KOPT-K1 (cell line): ENCODE data around the gene SESN1.
A peak's percentile ranks its signal among the peaks of the same experiment; 100 is the strongest.
"Not testable (repeated sequence)": the region's sequence is repeated elsewhere in the genome, so short reads cannot be mapped to it uniquely, and the experiment has no call there.

Experiments
- H3K27ac ChIP-seq: fragments of 200-600 bp; sonication (generic); 2 replicates; pipeline ENCODE4 v1.5.1; 2016; ENCODE audit warnings: antibody characterized with exemption, mild to moderate bottlenecking, low read depth, low read length; ENCODE audit not compliant: poor library complexity, severe bottlenecking
- H3K36me3 ChIP-seq: fragments of 200-600 bp; sonication (generic); 2 replicates; pipeline ENCODE4 v1.5.1; 2017; ENCODE audit warnings: antibody characterized with exemption, mild to moderate bottlenecking, low read length, moderate library complexity; ENCODE audit not compliant: insufficient read depth
- H3K9me3 ChIP-seq: fragments of 200-600 bp; sonication (generic); 2 replicates; pipeline ENCODE4 v1.5.1; 2017; ENCODE audit warnings: antibody characterized with exemption, low read length, mild to moderate bottlenecking; ENCODE audit not compliant: insufficient read depth, poor library complexity, severe bottlenecking

Gene SESN1

DNA sequence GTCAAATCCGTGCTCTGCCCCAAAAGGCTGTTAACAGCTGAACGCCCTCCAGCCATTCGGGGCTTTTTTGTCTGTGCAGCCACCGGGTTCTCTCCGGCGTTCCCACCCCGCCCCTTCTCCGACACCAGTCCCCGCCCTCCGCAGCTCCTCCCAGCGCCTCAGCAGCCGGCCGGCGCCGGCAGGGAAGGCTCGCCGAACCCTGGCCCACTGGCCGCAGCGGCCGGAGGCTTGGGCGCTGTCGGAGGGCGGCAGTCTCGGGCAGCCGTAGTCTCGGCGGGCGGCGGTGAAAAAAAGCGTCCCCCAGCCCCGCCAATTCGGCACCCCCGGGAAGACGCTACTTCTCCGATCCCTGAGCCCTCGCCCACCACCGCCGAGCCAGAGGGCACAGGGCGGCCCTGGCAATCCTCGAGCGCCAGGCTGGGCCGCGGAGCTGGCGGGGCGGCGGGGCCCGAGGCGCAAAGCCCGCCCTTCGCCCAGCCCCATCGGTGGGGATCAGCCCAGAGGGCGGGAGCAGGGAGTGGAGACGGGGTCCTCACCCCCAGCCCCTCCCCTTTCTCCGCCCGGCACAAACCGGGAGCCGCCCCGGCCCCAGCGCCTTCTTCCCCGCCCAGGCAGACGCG lies at the start of gene SESN1:
SESN1 (minus strand) TSS at position 431 of the 620 bp plus-strand sequence. CDS start 773 bp downstream, outside the sequence.
- Histone ChIP-seq H3K9me3 (no peaks in the 10 kb centered on the region), H3K27ac (peak within 1 kb of the TSS; percentile 92)

DNA sequence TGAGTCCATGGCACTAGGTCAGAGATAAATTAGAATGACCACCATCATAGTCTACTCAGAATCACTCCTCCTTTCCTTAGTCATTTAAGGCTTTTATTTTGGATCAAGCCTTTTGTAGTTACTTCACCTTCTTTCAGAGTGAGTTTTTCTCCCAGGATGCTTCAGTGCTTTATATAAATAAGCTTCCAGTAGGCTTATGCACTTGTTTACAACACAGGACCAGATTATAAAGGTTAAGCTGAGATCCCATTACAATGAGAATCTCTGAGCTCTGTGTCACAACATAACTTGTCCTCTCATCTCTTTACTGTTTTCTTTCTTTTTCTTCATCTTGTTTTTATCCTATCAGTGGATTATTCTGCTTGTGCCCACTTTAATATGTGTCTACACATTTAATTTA lies 48.5 kb upstream of the SESN1 start:
- H3K27ac ChIP-seq, result no peak overlapping the region
- H3K9me3 ChIP-seq, result no peaks in the 10 kb centered on the region
- H3K36me3 ChIP-seq, result peaks cover 13% of the 10 kb centered on the region

More for the DNA sequence above, at the start of gene SESN1:
- H3K36me3 ChIP-seq, result no peaks in the 10 kb centered on the region

DNA sequence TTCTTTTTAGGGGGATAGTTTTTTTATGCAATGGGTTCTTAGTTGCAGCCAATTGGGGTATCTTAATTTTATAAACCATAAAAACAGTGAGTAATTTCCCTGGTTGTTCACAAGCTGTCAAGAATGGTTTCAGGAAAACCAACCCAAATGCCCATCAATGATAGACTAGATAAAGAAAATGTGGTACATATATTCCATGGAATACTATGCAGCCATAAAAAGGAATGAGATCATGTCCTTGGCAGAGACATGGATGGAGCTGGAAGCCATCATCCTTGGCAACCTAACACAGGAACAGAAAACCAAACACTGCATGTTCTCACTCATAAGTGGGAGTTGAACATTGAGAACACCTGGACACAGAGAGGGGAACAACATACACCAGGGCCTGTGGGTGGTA lies 47.4 kb upstream of the SESN1 start:
- H3K36me3 ChIP-seq, result peaks cover 13% of the 10 kb centered on the region
- not testable (repeated sequence) for H3K9me3 ChIP-seq, H3K27ac ChIP-seq

DNA sequence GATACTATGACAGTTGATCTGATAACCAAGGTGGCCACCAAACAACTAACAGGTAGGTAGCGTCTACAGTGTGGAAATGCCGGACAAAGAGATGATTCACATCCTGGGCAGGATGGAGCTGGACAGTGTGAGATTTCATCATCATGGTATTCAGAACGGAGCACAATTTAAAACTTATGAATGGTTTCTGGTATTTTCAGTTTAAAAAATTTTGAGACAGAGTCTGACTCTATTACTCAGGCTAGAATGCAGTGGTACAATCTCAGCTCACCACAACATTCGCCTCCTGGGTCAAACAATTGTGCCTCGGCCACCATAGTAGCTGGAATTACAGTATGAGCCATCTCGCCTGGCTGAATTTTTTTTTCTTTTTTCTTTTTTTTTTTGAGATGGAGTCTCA lies 44.5 kb upstream of the SESN1 start:
- no peak overlapping the region for H3K27ac ChIP-seq
- H3K9me3 ChIP-seq, result no peaks in the 10 kb centered on the region
- H3K36me3 ChIP-seq, result peaks cover 13% of the 10 kb centered on the region

DNA sequence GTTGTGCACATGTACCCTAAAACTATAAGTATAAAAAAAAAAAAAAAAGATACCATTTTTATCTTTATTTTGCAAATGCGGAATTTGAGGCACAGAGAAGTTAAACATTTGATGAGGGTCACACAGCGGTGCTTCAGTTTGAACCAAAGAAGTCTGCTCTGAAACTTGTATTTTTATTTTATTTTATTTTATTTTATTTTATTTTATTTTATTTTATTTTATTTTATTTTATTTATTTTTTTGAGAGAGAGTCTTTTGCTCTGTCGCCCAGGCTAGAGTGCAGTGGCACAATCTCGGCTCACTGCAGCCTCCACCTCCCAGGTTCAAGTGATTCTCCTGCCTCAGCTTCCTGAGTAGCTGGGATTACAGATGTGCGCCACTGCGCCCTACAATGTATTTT lies 41.9 kb upstream of the SESN1 start:
- not testable (repeated sequence) for H3K27ac ChIP-seq, H3K9me3 ChIP-seq
- H3K36me3 ChIP-seq, result peaks cover 15% of the 10 kb centered on the region

DNA sequence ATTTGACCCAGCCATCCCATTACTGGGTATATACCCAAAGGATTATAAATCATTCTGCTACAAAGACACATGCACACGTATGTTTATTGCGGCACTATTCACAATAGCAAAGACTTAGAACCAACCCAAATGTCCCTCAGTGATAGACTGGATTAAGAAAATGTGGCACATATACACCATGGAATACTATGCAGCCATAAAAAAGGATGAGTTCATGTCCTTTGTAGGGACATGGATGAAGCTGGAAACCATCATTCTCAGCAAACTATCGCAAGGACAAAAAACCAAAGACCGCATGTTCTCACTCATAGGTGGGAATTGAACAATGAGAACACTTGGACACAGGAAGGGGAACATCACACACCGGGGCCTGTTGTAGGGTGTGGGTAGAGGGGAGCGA lies 41.4 kb upstream of the SESN1 start:
- peaks cover 11% of the 10 kb centered on the region for H3K36me3 ChIP-seq
- H3K27ac ChIP-seq, H3K9me3 ChIP-seq: not testable (repeated sequence)

DNA sequence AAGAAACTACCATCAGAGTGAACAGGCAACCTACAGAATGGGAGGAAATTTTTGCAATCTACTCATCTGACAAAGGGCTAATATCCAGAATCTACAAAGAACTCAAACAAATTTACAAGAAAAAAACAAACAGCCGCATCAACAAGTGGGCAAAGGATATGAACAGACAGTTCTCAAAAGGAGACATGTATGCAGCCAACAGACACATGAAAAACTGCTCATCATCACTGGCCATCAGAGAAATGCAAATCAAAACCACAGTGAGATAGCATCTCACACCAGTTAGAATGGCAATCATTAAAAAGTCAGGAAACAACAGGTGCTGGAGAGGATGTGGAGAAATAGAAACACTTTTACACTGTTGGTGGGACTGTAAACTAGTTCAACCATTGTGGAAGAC lies 41.0 kb upstream of the SESN1 start:
- not testable (repeated sequence) for H3K36me3 ChIP-seq, H3K27ac ChIP-seq, H3K9me3 ChIP-seq

DNA sequence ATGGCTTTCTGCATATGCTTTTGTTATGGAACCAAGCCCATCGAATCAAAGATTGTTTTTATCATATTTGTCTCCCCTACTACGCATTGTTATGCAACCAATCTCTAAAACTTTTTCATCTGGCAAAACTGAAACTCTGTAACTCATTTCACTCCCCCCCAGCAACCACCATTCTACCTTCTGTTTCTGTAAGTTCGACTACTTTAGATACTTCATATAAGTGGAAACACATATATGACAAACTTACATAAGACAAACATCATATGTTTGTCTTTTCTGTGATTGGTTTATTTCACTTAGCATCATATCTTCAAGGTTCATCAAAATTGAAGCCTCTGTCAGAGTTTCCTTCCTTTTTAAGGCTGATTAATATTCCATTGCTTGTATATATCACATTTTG lies 35.4 kb upstream of the SESN1 start:
- H3K9me3 ChIP-seq, result no peaks in the 10 kb centered on the region
- no peak overlapping the region for H3K27ac ChIP-seq
- H3K36me3 ChIP-seq, result peaks cover 21% of the 10 kb centered on the region

DNA sequence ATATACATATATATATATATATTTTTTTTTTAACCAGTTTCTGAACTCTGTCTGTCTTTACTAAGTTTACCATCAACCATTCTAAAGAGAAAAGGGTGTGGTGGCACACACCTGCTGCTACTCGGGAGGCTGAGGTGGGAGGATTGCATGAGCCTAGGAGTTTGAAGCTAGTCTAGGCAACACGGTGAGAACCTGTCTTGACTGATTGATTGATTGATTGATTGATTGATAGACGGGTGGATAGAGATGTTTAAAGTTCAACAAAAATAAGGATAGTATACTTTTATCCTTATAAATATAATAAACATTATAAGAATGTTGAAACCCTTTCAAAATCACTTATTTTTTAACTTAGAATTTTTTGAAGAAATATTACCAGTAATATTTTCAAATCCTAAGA lies 30.9 kb upstream of the SESN1 start:
- Histone ChIP-seq H3K9me3 (no peaks in the 10 kb centered on the region), H3K36me3 (peaks cover 10% of the 10 kb centered on the region; the same call in 1 of the 2 replicates), H3K27ac (no peak overlapping the region)

DNA sequence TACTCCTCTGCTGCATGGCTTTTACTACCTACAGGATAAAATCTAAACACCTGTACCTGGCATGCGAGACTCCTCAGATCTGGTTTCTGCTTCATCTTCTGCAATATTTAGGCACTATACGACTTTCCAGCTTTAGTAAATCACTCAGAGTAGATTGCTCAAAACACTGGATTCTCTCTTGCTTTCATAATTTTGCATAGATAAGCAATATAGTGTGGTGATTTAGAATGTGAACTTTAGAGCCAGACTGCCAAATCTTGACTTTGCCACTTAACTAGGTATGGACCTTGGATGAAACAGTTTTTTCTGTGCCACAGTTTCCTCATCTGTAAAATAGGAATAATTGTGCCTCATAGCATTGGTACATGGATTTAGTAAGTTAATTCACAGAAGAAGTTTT lies 29.6 kb upstream of the SESN1 start:
- Histone ChIP-seq H3K9me3 (no peaks in the 10 kb centered on the region), H3K27ac (no peak overlapping the region), H3K36me3 (peaks cover 1% of the 10 kb centered on the region; the same call in 1 of the 2 replicates)

DNA sequence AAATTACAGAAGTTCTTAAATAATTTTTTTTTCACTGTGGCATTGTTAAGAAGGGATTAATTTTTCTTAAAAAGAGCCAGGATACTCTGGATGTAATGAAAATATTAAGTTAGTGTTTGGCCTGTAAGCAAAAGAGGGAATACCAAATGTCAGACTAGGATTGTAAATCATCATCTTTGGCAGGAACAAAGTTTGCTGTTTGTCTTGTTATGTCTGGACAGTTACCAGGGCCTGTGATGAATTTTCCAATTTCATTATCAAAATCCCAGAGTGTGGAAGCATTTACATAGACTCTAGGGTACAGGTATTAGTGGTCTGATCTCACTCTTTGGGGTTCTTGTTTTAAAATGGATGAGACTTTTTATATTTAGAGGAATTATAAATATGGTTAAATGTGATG lies 26.8 kb upstream of the SESN1 start:
- Histone ChIP-seq H3K27ac (no peak overlapping the region), H3K36me3 (no peaks in the 10 kb centered on the region), H3K9me3 (no peaks in the 10 kb centered on the region)

DNA sequence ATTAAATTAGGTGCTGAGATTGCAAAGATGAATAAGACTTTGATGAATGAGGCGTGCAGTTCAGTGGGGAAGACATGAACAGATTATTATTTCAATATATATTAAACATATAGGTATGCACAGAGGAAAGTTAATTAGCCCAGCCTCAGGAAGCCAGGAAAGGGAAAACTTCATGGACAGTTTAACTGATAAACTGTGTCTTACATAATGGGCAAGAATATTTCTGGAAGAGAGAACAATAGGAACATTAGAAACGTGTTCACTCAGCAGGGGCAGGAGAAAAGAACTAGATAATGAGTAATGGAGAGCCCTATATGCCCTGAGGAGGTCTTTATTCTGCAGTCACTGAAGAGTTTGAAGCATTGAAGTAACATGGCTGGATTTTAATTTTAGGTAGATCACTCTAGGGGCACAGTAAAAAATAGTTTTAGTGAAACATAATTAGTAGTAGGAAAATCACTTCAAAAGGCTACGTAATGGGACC lies 24.3 kb upstream of the SESN1 start:
- Histone ChIP-seq H3K27ac (no peak overlapping the region), H3K9me3 (no peaks in the 10 kb centered on the region), H3K36me3 (no peaks in the 10 kb centered on the region)

DNA sequence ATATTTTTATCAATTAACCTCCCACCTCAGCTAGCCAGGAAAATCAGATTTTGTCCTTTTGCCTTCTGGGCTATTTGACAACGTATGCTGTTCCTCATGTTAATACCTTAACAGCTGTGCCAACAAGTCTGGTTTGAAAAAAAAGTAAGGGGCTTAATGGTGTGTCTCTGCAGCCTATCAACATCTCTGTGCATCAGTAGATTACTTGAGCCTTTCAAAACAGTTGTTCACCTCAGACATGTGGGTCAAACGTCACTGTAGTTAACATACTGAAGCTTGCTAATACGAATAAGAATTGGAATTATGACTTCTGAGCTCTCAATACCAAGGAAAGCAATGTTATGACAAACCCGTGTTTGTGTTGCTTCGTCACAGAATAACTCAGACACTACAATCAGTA lies 23.7 kb upstream of the SESN1 start:
- Histone ChIP-seq H3K9me3 (no peaks in the 10 kb centered on the region), H3K27ac (no peak overlapping the region), H3K36me3 (no peaks in the 10 kb centered on the region)

DNA sequence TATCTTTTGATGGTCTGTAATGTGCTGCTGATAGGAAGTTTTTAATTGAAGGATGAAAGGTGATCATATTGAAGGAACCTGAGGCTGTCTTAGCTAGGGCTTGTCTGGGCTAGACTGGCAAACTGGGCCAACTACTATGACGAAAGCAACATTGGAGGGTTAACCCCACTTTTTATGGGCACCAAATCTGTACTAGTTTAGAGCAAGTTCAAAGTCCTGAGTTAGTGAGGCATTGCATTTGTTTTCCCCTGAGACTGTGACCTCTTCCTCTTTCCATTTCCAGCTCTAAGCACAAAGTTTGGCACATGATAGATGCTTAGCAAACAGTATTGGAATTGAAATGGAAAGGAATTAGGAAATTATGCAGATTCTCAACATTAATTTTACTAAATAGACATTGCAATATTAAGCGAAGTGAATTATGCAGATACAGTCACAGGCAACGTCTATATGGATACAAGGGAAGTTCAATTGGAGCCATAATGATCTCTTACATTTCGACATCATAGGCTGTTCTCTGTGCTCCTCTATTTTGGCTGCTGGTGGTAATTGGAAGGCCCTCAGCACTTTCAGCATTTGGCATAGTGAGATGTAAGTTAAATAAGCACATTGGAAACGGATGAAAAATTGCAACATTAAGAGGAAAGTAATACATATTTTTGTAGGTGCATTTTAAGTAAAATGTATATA lies 22.8 kb upstream of the SESN1 start:
- Histone ChIP-seq H3K9me3 (no peaks in the 10 kb centered on the region), H3K36me3 (no peaks in the 10 kb centered on the region)

DNA sequence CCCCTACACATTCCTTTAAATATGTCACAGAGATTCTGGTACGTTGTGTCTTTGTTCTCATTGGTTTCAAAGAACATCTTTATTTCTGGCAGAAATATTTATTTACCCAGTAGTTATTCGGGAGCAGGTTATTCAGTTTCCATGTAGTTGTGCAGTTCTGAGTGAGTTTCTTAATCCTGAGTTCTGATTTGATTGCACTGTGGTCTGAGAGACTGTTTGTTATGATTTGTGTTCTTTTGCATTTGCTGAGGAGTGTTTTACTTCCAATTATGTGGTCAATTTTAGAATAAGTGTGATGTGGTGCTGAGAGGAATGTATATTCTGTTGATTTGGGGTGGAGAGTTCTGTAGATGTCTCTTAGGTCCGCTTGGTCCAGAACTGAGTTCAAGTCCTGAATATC lies 18.0 kb upstream of the SESN1 start:
- not testable (repeated sequence) for H3K9me3 ChIP-seq, H3K27ac ChIP-seq, H3K36me3 ChIP-seq

More for the DNA sequence above, 22.8 kb upstream of the SESN1 start:
- no peak overlapping the region for H3K27ac ChIP-seq

DNA sequence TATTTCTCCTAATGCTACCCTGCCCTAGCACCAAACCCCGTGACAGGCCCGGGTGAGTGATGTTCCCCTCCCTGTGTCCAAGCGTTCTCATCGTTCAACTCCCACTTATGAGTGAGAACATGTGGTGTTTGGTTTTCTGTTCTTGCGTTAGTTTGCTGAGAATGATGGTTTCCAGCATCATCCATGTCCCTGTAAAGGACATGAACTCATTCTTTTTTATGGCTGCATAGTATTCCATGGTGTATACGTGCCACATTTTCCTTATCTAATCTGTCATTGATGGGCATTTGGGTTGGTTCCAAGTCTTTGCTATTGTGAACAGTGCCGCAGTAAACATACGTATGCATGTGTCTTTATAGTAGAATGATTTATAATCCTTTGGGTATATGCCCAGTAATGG lies 15.0 kb upstream of the SESN1 start:
- H3K36me3 ChIP-seq, H3K9me3 ChIP-seq, H3K27ac ChIP-seq: not testable (repeated sequence)
